PC-9 (cell line): ENCODE measurements around the gene ICAM3.

Experiments
- EZH2 ChIP-seq: fragments of 200-600 bp; sonication (generic); IDR thresholded peaks from 2 replicates; pipeline ENCODE4 v1.8.0; 2017; ENCODE audit warnings: antibody characterized with exemption, low read depth
- TF ChIP-seq, protein P1 (sequence below): fragments of 200-600 bp; sonication (generic); conservative IDR thresholded peaks from 2 replicates; pipeline ENCODE4 v1.6.1; 2017; ENCODE audit warnings: mixed run types, antibody characterized with exemption, mild to moderate bottlenecking, moderate library complexity

DNA sequence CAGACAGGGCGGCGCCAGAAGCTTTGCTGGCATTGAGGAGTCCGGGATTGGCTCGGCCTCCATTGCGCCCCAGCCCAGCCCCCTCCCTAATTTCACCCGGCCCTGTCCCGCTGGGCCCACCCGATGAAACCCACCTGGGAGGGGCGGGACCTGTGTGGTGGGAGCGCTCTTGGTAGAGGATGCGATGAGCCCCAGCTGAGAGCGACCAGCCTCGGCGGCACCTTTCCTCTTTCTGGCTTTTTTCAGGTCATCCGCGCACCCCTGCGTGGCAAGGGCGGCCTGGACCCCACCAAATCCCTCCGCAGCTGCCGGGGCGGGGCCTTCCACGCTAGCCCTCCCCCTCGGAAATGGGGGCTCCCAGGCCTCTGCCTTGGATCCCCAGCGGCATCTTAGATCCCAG, 30.0 kb downstream of the ICAM3 start, which contains the start of gene ZGLP1:
- TF ChIP-seq EZH2: no peak
- TF ChIP-seq, protein P1, sequence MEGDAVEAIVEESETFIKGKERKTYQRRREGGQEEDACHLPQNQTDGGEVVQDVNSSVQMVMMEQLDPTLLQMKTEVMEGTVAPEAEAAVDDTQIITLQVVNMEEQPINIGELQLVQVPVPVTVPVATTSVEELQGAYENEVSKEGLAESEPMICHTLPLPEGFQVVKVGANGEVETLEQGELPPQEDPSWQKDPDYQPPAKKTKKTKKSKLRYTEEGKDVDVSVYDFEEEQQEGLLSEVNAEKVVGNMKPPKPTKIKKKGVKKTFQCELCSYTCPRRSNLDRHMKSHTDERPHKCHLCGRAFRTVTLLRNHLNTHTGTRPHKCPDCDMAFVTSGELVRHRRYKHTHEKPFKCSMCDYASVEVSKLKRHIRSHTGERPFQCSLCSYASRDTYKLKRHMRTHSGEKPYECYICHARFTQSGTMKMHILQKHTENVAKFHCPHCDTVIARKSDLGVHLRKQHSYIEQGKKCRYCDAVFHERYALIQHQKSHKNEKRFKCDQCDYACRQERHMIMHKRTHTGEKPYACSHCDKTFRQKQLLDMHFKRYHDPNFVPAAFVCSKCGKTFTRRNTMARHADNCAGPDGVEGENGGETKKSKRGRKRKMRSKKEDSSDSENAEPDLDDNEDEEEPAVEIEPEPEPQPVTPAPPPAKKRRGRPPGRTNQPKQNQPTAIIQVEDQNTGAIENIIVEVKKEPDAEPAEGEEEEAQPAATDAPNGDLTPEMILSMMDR: no peak
